Measurements from ENCODE around the gene NEMP2.

Gene NEMP2

GRCh38 chr2:190554357-190555006 is 20.0 kb upstream of the NEMP2 start:
- peak in 1 of 3 experiments; percentile 24 for DNase-seq

- DNase-seq: peak in 2 of 3 experiments; percentile 49 to 88
These were observed 18.7 kb upstream of the NEMP2 start for GRCh38 chr2:190553254-190553653.

- no peak for DNase-seq
These were observed 17.4 kb upstream of the NEMP2 start for GRCh38 chr2:190551928-190552327.

GRCh38 chr2:190550137-190550536 is 15.6 kb upstream of the NEMP2 start:
- DNase-seq: no peak

GRCh38 chr2:190547886-190548285 is 13.4 kb upstream of the NEMP2 start:
- no peak for DNase-seq

GRCh38 chr2:190546734-190547133 is 12.2 kb upstream of the NEMP2 start:
- DNase-seq: no peak

- DNase-seq: no peak
These were observed 11.2 kb upstream of the NEMP2 start for GRCh38 chr2:190545555-190546385.

GRCh38 chr2:190545093-190545492 is 10.6 kb upstream of the NEMP2 start:
- DNase-seq: no peak

- peak in 2 of 3 experiments; percentile 25 to 27 for DNase-seq
These were observed 5.5 kb upstream of the NEMP2 start for GRCh38 chr2:190540048-190540447.

GRCh38 chr2:190538201-190538600 is 3.7 kb upstream of the NEMP2 start:
- DNase-seq: no peak

- no peak for DNase-seq
These were observed 3.2 kb upstream of the NEMP2 start for GRCh38 chr2:190537765-190538164.

GRCh38 chr2:190535586-190535985 is 1.1 kb upstream of the NEMP2 start:
- DNase-seq: peak in 1 of 3 experiments; percentile 51

- DNase-seq: no peak
These were observed 558 bp upstream of the NEMP2 start for GRCh38 chr2:190535121-190535439.

- DNase-seq: peak in 1 of 3 experiments; percentile 69
These were observed 583 bp downstream of the NEMP2 start for GRCh38 chr2:190533968-190534309.

GRCh38 chr2:190533175-190533967 is 1.2 kb downstream of the NEMP2 start:
- DNase-seq: peak in 1 of 3 experiments; percentile 47

- DNase-seq: no peak
These were observed 1.9 kb downstream of the NEMP2 start for GRCh38 chr2:190532581-190532980.

- no peak for DNase-seq
These were observed 4.1 kb downstream of the NEMP2 start for GRCh38 chr2:190530248-190530900.

GRCh38 chr2:190529486-190530247 is 4.9 kb downstream of the NEMP2 start:
- no peak for DNase-seq

- no peak for DNase-seq
These were observed 6.0 kb downstream of the NEMP2 start for GRCh38 chr2:190528521-190529001.

- no peak for DNase-seq
These were observed 6.6 kb downstream of the NEMP2 start for GRCh38 chr2:190527918-190528317.

GRCh38 chr2:190527214-190527613 is 7.3 kb downstream of the NEMP2 start:
- no peak for DNase-seq

GRCh38 chr2:190526105-190526750 is 8.3 kb downstream of the NEMP2 start:
- DNase-seq: no peak

All from NCI-H1417 (cell line).